Measurements from ENCODE around the gene LDHD.
"Not testable (repeated sequence)": the region's sequence is repeated elsewhere in the genome, so short reads cannot be mapped to it uniquely, and the experiment has no call there.

LDHD gene

DNA sequence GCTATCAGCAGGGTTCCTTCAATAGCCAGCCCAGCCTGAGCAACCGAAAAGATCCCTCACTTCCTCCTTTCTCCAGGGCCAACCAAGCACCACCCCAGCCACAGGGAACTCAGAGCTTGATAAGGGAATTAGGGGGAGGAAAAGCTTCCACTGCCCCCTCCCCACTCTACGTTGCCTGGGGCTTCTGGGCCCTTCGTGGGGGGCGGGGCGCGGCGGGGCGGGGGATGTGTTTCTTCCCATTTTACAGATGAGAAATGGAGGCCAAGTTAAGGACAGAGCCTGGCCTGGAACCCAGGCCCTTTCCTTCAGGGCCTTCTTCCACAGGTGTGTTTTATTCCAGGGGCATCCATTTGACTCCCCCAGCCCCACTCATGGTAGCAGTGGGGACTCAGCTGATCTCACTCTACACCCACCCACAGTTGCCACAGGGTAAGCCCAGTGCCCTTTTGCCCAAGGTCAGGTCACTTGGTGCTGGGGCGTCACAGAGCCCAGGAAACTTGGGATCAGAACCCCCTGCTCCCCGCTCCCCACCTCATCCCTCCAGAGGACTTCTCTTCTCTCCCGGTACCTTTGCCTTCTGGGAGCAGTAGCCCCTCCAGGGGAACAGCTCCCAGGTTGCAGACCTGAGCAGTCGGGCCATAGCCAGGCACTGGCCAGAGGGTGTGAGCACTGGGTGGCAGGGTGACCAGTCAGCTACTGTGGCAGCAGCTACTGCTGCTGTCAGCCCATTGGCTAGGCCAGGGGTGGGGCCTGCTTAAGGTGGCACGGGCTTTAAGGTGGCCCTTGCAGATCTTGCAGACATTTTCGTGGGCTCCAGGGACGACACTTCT, at the start of gene LDHD:
LDHD (minus strand) TSS at position 700 of the 830 bp plus-strand sequence; CDS start at position 640, 60 bp downstream.
- DNase-seq, result peak; percentile 43

- no peak for DNase-seq
Measured at GRCh38 chr16:75160386-75160785, 43.8 kb upstream of the LDHD start.

DNA sequence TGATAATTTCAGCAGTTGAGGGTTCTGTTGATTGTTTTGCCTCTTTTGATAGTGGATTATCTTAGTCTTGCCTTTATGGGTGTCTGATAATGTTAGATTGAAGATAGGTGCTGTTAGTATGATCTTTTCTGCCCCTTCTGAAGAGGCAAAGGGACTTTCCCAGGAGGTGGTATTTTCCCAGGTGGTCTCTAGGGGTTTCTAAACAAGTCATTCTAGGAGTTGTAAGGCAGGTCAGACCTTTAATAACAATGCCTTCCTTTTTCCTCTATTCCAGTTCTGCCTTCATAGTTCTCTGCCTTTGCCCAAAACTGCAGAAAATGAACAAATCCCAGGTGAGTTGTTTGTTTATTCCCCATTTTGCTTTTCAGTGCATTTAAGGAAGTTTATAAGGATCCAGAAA, 36.1 kb upstream of the LDHD start:
- no peak for DNase-seq

DNA sequence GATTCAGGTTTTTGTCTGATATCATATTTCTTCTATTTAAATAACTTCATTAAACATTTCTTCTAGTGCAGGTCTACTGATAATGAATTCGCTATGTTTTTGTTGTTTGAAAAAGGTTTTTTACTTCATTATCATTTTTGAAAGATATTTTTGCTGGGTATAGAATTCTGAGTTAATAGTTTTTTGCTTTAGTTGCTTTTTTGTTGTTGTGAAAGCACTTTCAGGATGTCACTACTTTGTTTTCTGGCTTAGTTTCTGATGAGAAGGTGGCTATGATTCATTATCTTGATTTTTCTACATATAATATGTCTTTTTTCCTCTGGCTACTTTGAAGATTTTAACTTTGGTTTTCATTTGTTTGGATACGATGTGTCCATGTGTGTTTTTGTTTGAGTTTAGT, 35.2 kb upstream of the LDHD start:
- no peak for DNase-seq

- DNase-seq, result peak; percentile 96
Measured at GRCh38 chr16:75148311-75149195, 32.0 kb upstream of the LDHD start, which contains the start of gene ZFP1. TSS of gene ZFP1 (plus strand) at chr16:75148524. CDS start at chr16:75152952, 4,428 bp downstream.

DNA sequence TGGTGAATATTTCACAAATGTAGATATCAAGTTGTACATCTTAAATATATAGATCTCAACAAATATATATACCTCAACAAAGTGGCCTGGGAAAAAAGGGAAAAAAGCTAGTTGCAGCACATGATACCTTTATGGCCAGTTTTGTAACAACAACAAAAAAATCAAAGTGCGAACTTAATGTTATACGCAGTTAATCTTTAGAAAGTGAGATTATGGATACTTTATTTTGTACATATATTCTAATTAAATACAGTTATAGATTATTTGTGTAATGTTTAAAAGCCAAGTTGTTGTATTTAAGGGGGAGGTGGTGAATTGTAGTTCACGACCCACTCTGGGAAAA, 31.4 kb upstream of the LDHD start:
- DNase-seq, result no peak

DNA sequence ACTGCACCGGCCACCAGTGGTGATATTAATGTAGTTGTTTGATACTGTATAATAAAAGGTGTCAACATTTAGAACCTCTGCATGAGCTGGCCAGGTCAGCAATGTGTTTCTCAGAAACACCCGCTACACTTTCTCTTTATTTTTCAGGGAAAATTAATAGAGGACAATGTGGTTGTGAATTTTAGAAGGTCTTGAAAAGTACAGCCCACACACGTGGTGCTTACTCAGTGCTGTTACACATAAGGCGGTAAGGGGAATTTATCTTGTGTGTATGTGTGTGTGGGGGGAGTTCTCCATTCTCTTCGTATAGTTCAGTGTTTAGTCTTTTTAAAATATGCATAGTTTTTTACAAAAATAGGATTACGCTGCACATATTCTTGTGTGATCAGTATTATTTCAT, 27.4 kb upstream of the LDHD start:
- DNase-seq, result no peak

GRCh38 chr16:75139498-75139897, 22.9 kb upstream of the LDHD start:
- no peak for DNase-seq

- DNase-seq, result peak; percentile 9
Measured at GRCh38 chr16:75138636-75139035, 22.1 kb upstream of the LDHD start.

DNA sequence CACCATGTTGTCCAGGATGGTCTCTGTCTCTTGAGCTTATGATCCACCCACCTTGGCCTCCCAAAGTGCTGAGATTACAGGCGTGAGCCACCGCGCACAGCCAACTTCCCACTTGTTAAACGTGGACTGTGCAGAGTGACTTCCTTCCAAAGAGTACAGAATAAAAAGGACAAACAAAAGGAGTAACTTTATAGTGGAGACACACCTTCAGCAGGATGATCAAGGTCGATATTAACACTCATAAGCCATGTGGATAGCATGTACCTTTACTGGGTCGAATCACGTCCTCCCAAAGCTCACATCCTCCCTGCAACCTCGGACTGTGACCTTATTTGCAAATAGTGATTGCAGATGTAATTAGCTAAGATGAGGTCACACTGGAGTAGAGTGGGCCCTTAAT, 21.7 kb upstream of the LDHD start:
- no peak for DNase-seq

DNA sequence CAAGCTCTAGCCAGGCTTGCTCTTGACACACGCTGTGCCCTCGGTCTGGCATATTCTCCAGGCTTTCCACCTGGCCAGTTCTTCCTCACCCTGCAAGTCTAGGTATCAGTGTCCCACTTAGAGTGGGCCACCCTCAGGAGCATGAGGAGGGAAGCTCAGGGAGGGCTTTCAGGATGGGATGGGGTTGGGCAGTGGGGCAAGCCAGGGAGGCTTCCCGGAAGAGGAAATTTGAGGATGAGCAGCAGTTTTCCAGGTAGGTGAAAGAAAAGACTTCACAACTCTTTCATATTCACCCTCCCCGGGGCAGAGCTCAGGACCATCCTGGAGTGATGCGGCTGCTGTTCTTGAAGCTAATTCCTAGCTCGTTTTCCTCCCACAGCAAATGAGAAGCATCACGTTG, 14.5 kb upstream of the LDHD start:
- DNase-seq, result no peak

DNA sequence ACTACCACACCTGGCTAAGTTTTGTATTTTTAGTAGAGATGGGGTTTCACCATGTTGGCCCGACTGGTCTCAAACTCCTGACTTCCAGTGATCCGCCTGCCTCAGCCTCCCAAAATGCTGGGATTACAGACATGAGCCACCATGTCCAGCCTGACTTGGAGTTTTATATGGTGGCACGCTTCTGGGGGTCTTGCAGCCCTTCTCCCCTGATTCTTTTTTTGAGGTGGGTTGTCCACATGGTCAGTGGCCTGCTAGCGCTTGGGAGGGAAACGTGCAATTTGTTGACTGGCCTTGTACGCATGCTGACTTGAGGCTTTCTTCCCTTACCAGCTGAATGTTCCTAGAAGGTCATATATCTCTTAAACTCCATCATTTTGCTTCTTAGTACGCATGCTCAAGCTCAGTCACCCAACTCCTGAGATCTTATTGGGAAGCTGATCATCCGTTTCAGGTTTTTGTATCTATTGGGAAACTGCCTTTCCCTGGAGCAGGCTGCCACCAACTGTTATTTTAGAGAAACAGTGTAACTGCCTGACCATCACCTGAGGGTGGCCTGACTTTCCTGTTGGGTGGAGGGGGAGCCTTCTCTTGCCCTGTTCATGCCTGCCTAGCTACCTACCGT, 13.7 kb upstream of the LDHD start:
- DNase-seq, result no peak

DNA sequence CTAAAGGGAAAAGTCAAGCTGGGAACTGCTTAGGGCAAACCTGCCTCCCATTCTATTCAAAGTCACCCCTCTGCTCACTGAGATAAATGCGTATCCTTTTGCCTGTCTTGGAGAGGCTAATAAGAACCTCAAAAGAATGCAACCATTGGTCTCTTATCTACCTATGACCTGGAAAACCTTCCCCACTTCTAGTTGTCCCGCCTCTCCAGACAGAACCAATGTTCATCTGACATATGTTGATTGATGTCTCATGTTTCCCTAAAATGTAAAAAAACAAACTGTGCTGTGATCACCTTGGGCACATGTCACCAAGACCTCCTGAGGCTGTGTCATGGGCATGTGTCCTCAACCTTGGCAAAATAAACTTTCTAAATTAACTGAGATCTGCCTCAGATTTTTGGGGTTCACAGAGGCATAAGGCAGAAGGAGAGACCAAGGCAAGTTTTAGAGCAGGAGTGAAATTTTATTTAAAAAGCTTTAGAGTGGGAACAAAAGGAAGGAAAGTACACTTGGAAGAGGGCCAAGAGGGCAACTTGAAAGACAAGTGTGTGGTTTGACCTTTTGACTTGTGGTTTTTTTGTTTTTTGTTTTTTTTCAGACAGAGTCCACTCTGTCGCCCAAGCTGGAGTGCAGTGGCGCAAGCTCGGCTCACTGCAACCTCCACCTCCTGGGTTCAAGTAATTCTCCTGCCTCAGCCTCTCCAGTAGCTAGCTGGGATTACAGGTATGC, 13.0 kb upstream of the LDHD start:
- DNase-seq, result not testable (repeated sequence)

DNA sequence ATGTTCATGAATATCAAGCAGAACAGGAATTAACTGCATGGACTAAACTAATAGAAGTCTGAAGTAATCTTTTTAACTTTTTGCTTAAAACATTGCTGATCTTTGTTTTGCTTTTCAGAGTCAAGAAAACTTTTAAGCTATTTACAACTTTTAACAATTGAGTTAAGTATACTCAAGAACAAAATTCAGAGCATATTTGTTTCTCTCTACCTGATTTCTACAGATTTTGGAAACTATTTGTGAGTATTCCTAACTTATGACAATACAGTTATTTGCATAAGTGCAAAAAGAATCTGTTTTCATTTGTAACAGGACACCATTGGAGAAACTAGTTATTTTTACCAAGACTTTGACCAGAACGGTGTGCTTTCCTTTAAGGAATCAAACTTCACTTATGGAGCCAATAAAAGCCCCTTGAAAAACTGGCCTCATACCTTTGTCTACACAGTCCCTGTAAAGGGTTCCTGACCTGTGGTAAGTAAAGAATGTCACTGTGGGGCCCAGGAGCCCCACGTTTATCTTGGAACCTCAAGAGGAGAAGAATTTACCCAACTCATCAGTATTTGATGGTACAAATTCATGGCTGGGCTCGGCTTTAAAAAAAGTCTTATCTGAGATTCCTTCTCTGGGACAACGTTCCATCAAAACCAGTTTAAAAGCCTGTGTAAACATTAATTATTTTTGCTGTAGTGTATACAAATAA, 11.3 kb upstream of the LDHD start:
- DNase-seq, result no peak

GRCh38 chr16:75122609-75123008, 6.0 kb upstream of the LDHD start:
- no peak for DNase-seq

DNA sequence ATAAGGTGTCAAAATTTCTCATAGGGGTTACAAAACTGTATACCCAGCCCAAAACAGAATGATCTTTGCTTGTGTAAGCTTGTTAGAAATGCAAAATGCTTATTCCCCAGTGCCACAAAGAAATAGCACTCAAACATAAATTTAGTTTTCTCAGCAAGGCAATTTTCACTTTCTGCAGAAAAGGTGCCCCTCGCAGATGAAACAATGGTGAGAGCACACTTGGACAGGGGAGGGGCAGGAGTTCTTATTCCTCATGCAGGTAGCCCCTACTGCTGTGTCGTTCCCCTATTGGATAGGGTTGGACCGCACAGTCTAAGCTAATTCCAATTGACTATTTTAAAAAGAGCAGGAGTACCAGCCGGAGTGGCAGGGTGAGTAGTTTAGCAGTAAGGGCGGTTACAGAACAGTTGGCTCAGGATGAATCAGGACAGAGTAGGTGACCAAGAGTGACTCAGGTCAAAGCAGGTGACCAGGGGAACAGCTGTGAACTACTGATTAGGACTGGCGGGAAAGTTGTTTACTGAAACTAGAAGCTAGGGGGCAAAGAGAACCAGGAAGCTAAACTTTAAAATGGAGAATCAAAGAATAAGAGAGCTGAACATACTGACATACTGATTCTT, 5.5 kb upstream of the LDHD start:
- no peak for DNase-seq

DNA sequence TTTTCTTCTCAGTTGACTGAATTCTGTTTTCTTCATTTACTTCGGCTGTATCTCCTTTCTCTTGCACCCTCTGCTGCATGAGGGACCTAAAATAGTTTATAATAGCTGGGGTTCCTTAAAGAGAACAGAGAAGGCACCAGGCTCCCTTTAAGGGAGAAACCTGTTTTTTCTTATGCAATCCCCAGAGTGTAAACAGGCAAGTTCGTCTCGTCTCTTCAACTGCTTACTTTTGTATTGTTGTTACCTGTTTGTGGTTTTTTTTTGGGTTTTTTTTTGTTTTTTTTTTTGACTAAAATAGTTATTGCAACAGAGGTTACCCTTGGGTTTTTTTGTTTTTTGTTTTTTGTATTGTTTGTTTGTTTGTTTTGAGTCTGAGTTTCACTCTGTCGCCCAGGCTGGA, 3.7 kb upstream of the LDHD start:
- DNase-seq, result no peak

DNA sequence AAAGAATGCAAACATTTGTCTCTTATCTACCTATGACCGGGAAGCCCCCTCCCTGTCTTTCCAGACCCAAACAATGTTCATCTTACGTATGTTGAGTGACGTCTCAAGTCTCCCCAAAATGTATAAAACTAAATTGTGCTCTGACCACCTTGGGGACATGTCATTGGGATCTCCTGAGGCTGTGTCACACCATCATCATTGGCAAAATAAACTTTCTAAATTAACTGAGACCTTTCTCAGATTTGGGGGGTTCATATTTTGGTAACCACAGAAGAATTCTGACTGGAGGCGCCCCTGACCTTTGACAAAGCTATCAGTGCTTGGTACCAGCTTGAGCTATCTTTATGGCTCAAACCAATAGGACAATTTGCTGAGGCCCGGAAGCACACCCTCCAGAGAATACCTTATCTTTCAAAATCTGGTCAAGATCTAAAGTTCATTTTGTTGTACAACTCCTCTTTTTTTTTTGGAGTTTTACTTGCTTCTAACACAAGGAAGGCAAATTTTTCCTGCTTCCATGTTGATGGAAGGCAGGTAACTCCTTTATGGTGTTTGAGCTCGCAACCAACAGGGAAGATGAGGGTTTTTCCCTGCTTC, 2.5 kb upstream of the LDHD start:
- DNase-seq, result no peak

DNA sequence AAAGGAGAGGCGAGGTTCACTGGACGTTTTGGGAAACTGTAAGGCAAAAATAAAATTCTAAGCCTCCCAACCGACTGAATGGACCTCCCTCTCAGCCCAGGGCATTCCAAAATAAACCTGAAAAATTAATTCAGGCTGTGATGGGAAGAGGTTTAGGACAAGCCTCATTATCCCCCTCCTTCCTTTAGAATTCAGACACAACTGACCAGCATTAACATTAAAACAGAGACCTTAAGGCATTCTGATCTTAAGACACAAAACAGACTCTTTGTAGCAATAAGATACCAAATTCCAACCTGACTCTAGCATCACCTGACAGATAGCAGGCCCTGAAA, 298 bp upstream of the LDHD start:
- no peak for DNase-seq

- no peak for DNase-seq
Measured at GRCh38 chr16:75114946-75115825, 1.4 kb downstream of the LDHD start.

Data from CD4-positive, alpha-beta T cell treated with Interleukin-17A for 4 hours (primary cell).